ENCODE results near the gene BNC1.

GRCh38 chr15:83208367-83208661 is 76.2 kb downstream of the BNC1 start:
- TF ChIP-seq GATA2 (IDR thresholded peaks at IDR 0.05; ENCODE audit: low read depth, low read length): no peak
- no peak for TF ChIP-seq GATA3 (IDR thresholded peaks at IDR 0.05; ENCODE audit: low read depth, low read length)
